HG02759 (cell line): ENCODE data around the gene POLRMT.
"Not testable (repeated sequence)": the region's sequence is repeated elsewhere in the genome, so short reads cannot be mapped to it uniquely, and the experiment has no call there.

ENCODE experiments used
- ATAC-seq: cut with Tn5 transposase; IDR thresholded peaks from one replicate; pipeline ENCODE4 v1.9.1; 2021; ENCODE audit warnings: mild to moderate bottlenecking, moderate library complexity; ENCODE audit not compliant: unreplicated experiment

Gene POLRMT

GRCh38 chr19:595326-596262 lies 37.7 kb downstream of the POLRMT start:
- ATAC-seq, result no peak

- no peak for ATAC-seq
These were observed 39.0 kb downstream of the POLRMT start for GRCh38 chr19:594265-594870.

GRCh38 chr19:593505-593904 lies 39.8 kb downstream of the POLRMT start:
- no peak for ATAC-seq

- ATAC-seq, result no peak
These were observed 40.3 kb downstream of the POLRMT start for GRCh38 chr19:593055-593454.

GRCh38 chr19:592101-592500 lies 41.2 kb downstream of the POLRMT start:
- ATAC-seq, result no peak

GRCh38 chr19:591099-591958 lies 42.0 kb downstream of the POLRMT start:
- ATAC-seq, result no peak

GRCh38 chr19:590750-591098 lies 42.6 kb downstream of the POLRMT start:
- no peak for ATAC-seq

- no peak for ATAC-seq
These were observed 43.0 kb downstream of the POLRMT start for GRCh38 chr19:590396-590745.

- no peak for ATAC-seq
These were observed 43.5 kb downstream of the POLRMT start, which contains the start of gene HCN2 for GRCh38 chr19:589693-590395. HCN2 (plus strand) TSS chr19:589881; CDS start chr19:589946, 65 bp downstream.

GRCh38 chr19:588741-589692 lies 44.3 kb downstream of the POLRMT start:
- ATAC-seq, result no peak

GRCh38 chr19:588093-588740 lies 45.1 kb downstream of the POLRMT start:
- no peak for ATAC-seq

GRCh38 chr19:585551-586110 lies 47.7 kb downstream of the POLRMT start:
- no peak for ATAC-seq

- not testable (repeated sequence) for ATAC-seq
These were observed 48.2 kb downstream of the POLRMT start for GRCh38 chr19:585146-585545.

GRCh38 chr19:584240-585001 lies 48.9 kb downstream of the POLRMT start:
- ATAC-seq, result peak; percentile 56

- no peak for ATAC-seq
These were observed 49.4 kb downstream of the POLRMT start for GRCh38 chr19:583968-584239.

- no peak for ATAC-seq
These were observed 50.0 kb downstream of the POLRMT start for GRCh38 chr19:583198-583967.

GRCh38 chr19:582497-583197 lies 50.7 kb downstream of the POLRMT start:
- no peak for ATAC-seq
